GM19351 (cell line): ENCODE measurements around the gene ZDHHC18.

Experiments
- ATAC-seq: cut with Tn5 transposase; IDR thresholded peaks from one replicate; pipeline ENCODE4 v1.9.1; 2021; ENCODE audit warnings: mild to moderate bottlenecking, moderate library complexity; ENCODE audit not compliant: unreplicated experiment

ZDHHC18 gene

DNA sequence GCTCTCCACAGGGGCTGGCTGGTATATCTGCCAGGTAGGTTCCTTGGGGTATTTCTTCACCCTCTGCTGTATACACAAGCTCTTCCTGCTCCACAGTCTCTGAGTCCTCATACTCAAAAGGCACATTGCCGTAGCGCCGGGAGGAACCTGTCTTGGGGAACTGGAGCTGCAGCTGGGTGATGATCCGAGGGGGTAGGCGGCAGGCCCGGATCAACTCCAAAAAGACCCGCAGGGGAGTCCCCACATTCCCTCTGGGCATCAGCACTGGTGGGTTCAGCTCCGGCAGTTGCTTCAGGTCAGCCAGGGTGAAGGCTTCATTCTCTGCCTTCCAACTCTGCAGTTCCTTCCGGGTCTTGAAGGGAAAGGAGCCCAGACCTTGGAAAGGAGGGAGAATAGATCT lies 70.9 kb downstream of the ZDHHC18 start:
- no peak for ATAC-seq

DNA sequence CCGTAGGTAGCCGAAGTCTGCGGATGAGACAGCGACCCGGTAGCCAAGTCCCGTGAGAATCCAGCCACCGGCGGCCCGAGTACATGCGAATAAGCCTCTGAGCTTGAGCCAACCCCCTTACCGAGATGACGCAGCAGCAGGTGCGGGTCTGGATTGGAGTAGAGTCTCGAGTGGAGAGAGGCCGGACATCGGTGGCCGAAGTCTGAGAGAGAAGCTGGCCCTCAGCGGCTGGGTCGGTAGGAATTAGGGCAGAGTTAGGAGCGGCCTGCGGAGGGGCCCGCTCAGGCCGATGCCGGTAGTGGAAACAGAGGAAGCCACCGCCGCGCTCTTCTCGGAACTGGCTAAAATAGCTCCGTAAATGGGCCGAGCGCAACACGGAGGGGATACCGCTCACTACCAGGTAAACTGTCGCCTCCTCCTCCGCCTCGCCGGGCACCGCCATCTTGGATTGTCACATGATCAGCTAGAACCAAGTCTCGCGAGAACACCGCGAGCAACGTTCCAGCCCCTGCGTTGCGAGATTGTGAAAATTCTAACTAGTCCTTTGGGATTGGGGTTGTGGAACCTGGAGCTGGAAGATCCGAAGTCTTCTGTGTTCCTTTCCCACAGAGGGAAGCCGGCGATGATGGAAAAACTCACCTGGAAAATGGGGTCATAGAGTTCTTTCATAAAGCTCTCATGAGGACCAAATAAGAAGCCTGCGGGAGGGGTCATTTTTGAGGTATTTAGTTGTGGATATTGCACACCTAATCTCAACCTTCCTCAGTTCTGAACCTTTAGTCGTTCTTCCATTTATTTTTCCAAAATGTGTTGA lies 73.7 kb downstream of the ZDHHC18 start, which contains the start of gene GPATCH3:
GPATCH3 (minus strand) TSS at position 467 of the 814 bp plus-strand sequence; CDS start at position 442, 25 bp downstream.
- no peak for ATAC-seq

DNA sequence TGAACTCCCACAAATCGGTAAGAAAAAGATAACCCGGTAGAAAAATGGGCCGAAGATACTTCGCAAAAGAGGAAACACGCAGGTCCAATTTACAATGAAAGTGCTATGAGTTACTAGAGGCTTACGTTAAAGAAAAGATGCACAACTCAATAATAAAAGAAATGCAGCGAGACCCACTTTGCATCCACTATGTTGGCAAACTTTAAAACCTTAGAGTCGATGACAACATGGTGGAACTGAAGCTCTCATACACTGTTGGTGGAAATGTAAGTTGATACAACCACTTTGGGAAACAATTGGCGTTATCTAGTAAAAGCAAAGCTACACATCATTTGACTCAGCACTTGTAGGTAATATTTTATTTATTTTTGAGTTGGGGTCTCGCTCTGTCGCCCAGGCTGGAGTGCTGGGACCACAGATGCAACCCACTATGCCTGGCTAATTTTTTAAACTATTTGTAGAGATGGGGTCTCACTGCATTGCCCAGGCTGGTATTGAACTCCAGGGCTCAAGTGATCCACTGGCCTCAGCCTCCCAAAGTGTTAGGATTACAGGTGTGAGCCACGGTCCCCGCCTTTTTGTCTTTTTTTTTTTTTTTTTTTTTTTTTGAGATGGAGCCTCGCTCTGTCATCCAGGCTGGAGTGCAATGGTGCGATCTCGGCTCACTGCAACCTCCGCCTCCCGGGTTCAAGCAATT lies 74.5 kb downstream of the ZDHHC18 start:
- ATAC-seq, result no peak
